ENCODE data around the gene FEZ2. TPM values are rescaled to one million over a fixed set of nuclear protein-coding genes. Genes with fewer than 3 reads are reported as not detected.

Gene FEZ2
- total and polyA plus RNA-seq, 2 of the 8 experiments (the other 6 are each of a cell fraction or from before 2014, with no cell fraction given): 7.5 to 16.4 TPM

DNA sequence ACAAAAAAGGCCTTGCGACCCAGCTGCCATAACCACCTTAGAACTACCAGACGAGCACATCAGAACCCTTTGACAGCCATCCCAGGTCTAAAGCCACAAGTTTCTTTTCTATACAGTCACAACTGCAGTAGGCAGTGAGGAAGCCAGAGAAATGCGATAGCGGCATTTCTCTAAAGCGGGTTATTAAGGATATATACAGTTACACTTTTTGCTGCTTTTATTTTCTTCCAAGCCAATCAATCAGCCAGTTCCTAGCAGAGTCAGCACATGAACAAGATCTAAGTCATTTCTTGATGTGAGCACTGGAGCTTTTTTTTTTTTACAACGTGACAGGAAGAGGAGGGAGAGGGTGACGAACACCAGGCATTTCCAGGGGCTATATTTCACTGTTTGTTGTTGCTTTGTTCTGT, 48.8 kb downstream of the FEZ2 start (continued):
- TF ChIP-seq KDM1A (IDR thresholded peaks at IDR 0.05; ENCODE audit: borderline replicate concordance, low read length): no peak
